GM21360 (cell line): Measurements from ENCODE around the gene CCDC171.
A peak's percentile ranks its signal among the peaks of the same experiment; 100 is the strongest.
"Not testable (repeated sequence)": the region's sequence is repeated elsewhere in the genome, so short reads cannot be mapped to it uniquely, and the experiment has no call there.

Experiments used
- ATAC-seq: cut with Tn5 transposase; IDR thresholded peaks from one replicate; pipeline ENCODE4 v1.9.1; 2021; ENCODE audit warnings: mild to moderate bottlenecking, moderate library complexity; ENCODE audit not compliant: unreplicated experiment

Gene CCDC171

GRCh38 chr9:15670894-15671293, 118.1 kb downstream of the CCDC171 start:
- ATAC-seq, result no peak

- no peak for ATAC-seq
Observed at GRCh38 chr9:15693701-15694100, 140.9 kb downstream of the CCDC171 start.

- ATAC-seq, result no peak
Observed at GRCh38 chr9:15696979-15697378, 144.1 kb downstream of the CCDC171 start.

- no peak for ATAC-seq
Observed at GRCh38 chr9:15697446-15697851, 144.6 kb downstream of the CCDC171 start.

- ATAC-seq, result not testable (repeated sequence)
Observed at GRCh38 chr9:15699876-15700559, 147.2 kb downstream of the CCDC171 start.

- ATAC-seq, result no peak
Observed at GRCh38 chr9:15707000-15707399, 154.2 kb downstream of the CCDC171 start.

GRCh38 chr9:15711531-15711930, 158.7 kb downstream of the CCDC171 start:
- ATAC-seq, result no peak

GRCh38 chr9:15711931-15712330, 159.1 kb downstream of the CCDC171 start:
- no peak for ATAC-seq

- ATAC-seq, result no peak
Observed at GRCh38 chr9:15714746-15715145, 161.9 kb downstream of the CCDC171 start.

- no peak for ATAC-seq
Observed at GRCh38 chr9:15717290-15717967, 164.6 kb downstream of the CCDC171 start.

- ATAC-seq, result no peak
Observed at GRCh38 chr9:15718423-15718822, 165.6 kb downstream of the CCDC171 start.

- ATAC-seq, result no peak
Observed at GRCh38 chr9:15720861-15721260, 168.0 kb downstream of the CCDC171 start.

GRCh38 chr9:15722888-15723287, 170.0 kb downstream of the CCDC171 start:
- ATAC-seq, result no peak

- no peak for ATAC-seq
Observed at GRCh38 chr9:15724016-15724415, 171.2 kb downstream of the CCDC171 start.

GRCh38 chr9:15724612-15725011, 171.8 kb downstream of the CCDC171 start:
- no peak for ATAC-seq

GRCh38 chr9:15725953-15726352, 173.1 kb downstream of the CCDC171 start:
- no peak for ATAC-seq

GRCh38 chr9:15729507-15729906, 176.7 kb downstream of the CCDC171 start:
- ATAC-seq, result no peak

GRCh38 chr9:15735083-15735857, 182.4 kb downstream of the CCDC171 start:
- no peak for ATAC-seq

GRCh38 chr9:15736569-15736968, 183.7 kb downstream of the CCDC171 start:
- ATAC-seq, result no peak

GRCh38 chr9:15738011-15738410, 185.2 kb downstream of the CCDC171 start:
- no peak for ATAC-seq

- ATAC-seq, result no peak
Observed at GRCh38 chr9:15741015-15741414, 188.2 kb downstream of the CCDC171 start.

GRCh38 chr9:15743512-15743911, 190.7 kb downstream of the CCDC171 start:
- peak; percentile 98 for ATAC-seq
